ENCODE data around the gene KCNG2.

DNA sequence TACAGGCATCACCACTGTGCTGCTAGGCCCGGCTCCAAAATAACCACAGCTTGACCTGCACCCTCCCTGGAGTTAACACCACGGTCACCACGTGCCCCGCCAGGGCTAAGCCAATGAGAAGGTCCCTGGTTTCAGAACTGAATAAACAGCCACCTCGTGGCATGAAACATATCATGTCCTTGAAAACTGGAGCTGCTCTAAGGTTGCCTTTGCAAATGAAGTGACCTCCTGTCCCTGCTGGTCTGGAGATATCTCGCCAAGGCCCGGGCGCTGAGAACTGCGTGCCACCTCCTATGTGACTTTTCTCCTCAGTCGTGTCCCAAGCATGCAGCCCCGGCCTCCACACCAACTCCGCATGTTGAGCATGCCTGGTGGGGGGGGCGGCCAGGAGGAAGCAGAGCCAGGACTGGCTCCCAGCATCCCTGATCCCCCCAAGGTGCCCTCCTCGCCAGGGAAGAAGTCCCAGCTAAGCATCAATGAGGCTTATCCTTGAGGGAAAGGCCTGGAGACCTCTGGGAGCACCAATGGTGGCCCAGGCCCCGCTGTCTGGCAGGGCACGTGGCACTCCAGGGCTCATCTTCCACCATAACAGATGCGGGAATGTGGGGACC is 16.3 kb upstream of the KCNG2 start:
- TF ChIP-seq, protein P1, sequence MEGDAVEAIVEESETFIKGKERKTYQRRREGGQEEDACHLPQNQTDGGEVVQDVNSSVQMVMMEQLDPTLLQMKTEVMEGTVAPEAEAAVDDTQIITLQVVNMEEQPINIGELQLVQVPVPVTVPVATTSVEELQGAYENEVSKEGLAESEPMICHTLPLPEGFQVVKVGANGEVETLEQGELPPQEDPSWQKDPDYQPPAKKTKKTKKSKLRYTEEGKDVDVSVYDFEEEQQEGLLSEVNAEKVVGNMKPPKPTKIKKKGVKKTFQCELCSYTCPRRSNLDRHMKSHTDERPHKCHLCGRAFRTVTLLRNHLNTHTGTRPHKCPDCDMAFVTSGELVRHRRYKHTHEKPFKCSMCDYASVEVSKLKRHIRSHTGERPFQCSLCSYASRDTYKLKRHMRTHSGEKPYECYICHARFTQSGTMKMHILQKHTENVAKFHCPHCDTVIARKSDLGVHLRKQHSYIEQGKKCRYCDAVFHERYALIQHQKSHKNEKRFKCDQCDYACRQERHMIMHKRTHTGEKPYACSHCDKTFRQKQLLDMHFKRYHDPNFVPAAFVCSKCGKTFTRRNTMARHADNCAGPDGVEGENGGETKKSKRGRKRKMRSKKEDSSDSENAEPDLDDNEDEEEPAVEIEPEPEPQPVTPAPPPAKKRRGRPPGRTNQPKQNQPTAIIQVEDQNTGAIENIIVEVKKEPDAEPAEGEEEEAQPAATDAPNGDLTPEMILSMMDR (IDR thresholded peaks at IDR 0.05), result no peak
- no peak for TF ChIP-seq POLR2A (IDR thresholded peaks at IDR 0.05)
